Neutrophil (primary cell): Measurements from ENCODE around the gene RNASE12.
"Not testable (repeated sequence)": the region's sequence is repeated elsewhere in the genome, so short reads cannot be mapped to it uniquely, and the experiment has no call there.

Experiments used
- H3K27ac ChIP-seq: fragments of 200-600 bp; sonication (generic); 2 replicates; pipeline ENCODE4 v1.5.1; 2016; ENCODE audit warnings: mild to moderate bottlenecking, moderate library complexity
- H3K27me3 ChIP-seq: fragments of 200-600 bp; sonication (generic); 2 replicates; pipeline ENCODE4 v1.6.0; 2016; ENCODE audit warnings: mild to moderate bottlenecking
- H3K36me3 ChIP-seq: fragments of 200-600 bp; sonication (generic); 2 replicates; pipeline ENCODE4 v1.5.1; 2017
- H3K4me1 ChIP-seq, 2 experiments: fragments of 200-600 bp in 1 of 2; sonication (generic) in 1 of 2; 1 replicate in 1 of 2; 2 replicates in 1 of 2; pipeline versions ENCODE4 v1.5.1 to v1.6.1; 2013 to 2016; ENCODE audit warnings: low read depth in 1 of 2, low read length in 1 of 2, mild to moderate bottlenecking in 1 of 2, moderate library complexity in 1 of 2; ENCODE audit not compliant: control insufficient read depth in 1 of 2, insufficient read depth in 1 of 2
- H3K4me3 ChIP-seq, 2 experiments: fragments of 200-600 bp in 1 of 2; sonication (generic) in 1 of 2; 1 replicate in 1 of 2; 2 replicates in 1 of 2; pipeline ENCODE4 v1.5.1; 2013 to 2016; ENCODE audit warnings: low read depth in 1 of 2, low read length in 1 of 2, mild to moderate bottlenecking in 1 of 2, moderate library complexity in 1 of 2
- H3K9me3 ChIP-seq: fragments of 200-600 bp; sonication (generic); 2 replicates; pipeline ENCODE4 v1.5.1; 2016
- TF ChIP-seq, protein P1 (sequence below): fragments of 200-600 bp; sonication (generic); IDR thresholded peaks from 2 replicates; pipeline ENCODE4 v1.5.1; 2016; ENCODE audit warnings: antibody characterized with exemption

Gene RNASE12

DNA sequence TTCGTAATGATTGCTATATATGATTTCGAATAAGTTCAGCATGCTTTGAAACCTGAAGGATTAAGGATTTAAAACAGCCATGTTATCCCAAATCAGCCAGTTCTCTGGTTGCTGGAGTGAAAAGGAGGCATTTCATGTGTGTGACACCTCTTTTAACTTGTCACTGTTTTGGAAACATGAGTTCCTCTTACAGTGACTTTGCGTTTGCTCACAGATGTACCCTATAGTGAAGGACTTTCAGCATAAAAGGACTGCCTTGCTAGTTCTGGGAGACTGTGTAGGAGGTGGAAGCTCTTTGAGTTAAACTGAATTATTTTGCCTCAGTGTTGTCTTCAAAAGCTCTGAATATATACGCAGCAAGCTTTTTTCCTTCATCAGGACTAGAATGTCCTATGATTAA lies 10.9 kb downstream of the RNASE12 start:
- Histone ChIP-seq H3K36me3 (no peaks in the 10 kb centered on the region), H3K9me3 (no peaks in the 10 kb centered on the region), H3K4me1 (peaks cover 6 to 21% of the 10 kb centered on the region in 2 experiments), H3K4me3 (no peak overlapping the region), H3K27ac (no peak overlapping the region), H3K27me3 (no peaks in the 10 kb centered on the region)
- TF ChIP-seq, protein P1, sequence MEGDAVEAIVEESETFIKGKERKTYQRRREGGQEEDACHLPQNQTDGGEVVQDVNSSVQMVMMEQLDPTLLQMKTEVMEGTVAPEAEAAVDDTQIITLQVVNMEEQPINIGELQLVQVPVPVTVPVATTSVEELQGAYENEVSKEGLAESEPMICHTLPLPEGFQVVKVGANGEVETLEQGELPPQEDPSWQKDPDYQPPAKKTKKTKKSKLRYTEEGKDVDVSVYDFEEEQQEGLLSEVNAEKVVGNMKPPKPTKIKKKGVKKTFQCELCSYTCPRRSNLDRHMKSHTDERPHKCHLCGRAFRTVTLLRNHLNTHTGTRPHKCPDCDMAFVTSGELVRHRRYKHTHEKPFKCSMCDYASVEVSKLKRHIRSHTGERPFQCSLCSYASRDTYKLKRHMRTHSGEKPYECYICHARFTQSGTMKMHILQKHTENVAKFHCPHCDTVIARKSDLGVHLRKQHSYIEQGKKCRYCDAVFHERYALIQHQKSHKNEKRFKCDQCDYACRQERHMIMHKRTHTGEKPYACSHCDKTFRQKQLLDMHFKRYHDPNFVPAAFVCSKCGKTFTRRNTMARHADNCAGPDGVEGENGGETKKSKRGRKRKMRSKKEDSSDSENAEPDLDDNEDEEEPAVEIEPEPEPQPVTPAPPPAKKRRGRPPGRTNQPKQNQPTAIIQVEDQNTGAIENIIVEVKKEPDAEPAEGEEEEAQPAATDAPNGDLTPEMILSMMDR, result no peak

DNA sequence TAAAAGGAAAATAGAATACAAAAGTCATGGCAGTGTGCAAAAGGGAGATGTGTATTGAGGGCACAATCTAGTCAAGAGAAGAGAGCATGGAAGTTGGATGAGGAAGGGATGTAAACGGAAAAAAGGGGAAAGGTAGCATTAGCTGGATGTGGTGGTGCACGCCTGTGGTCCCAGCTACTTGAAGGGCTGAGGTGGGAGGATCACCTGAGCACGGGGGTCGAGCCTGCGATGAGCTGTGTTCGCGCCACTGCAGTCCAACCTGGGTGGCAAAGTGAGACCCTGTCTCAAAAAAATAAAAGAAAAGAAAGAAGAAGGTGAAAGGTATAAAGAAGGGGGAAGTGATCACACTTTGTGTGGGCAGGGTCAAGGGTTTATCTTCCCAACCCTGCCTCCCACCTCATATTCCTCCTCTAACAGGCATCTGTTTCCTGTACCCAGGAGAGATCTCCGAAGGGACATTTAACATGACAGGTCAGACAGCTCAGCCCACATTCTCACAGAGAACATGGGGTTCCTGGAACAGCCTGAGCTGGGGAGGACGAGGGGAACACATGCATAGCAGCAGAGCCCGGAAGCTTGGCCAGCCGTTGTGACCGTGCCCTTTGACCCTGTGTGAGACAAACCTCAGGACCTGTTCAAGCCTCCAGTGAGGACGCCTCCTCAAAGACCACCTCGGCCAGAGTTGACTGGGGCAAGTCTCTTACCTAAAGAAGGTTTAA lies 12.2 kb downstream of the RNASE12 start:
- H3K4me3 ChIP-seq, result no peak overlapping the region
- H3K9me3 ChIP-seq, result no peaks in the 10 kb centered on the region
- no peak overlapping the region for H3K27ac ChIP-seq
- peaks cover 3 to 9% of the 10 kb centered on the region in 2 experiments for H3K4me1 ChIP-seq
- no peaks in the 10 kb centered on the region for H3K27me3 ChIP-seq
- TF ChIP-seq, protein P1, result no peak
- H3K36me3 ChIP-seq, result no peaks in the 10 kb centered on the region

DNA sequence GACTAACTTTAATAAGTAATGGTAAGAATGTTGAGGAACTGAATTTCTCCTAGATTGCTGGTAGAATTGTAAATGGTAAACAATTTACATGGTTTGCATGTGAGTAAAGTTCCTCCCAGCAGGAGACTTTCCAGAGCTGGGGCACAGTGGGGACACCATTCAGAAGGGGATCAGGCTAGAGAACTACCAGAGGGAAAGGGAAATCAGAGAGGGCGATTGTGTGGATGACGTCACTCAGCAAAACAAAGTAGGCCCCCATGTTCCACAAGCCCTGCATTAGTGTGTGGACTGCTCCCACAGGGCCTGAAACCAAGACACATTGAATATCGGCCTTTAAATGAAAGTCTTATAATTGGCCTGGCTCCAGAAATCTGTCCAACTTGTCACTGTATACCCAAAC lies 12.9 kb downstream of the RNASE12 start:
- TF ChIP-seq, protein P1, result no peak
- H3K4me3 ChIP-seq, result no peak overlapping the region

DNA sequence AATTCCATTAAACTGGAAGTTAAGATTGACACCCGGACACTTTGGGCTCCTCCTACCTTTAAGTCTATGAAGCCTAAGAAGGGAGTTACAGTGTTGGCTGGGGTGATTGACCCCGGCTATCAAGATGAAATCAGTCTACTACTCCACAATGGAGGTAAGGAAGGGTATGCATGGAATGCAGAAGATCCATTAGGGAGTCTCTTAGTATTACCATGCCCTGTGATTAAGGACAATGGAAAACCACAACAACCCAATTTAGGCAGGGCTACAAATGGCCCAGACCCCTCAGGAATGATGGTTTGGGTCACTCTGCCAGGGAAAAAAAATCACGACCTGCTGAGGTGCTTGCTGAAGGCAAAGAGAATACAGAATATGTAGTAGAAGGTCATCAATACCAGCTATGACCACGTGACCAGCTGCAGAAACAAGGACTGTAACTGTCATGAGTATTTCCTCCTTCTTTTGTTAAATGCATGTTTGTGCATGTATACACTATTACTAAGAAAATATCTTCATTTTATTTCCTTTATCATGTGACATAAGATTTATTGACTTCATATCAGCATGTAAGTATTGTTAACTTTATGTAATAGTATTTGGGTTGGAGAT lies 18.7 kb downstream of the RNASE12 start:
- not testable (repeated sequence) for H3K27me3 ChIP-seq, H3K4me3 ChIP-seq, H3K9me3 ChIP-seq, H3K27ac ChIP-seq, H3K4me1 ChIP-seq, H3K36me3 ChIP-seq

More for the DNA sequence above, 12.9 kb downstream of the RNASE12 start:
- Histone ChIP-seq H3K36me3 (no peaks in the 10 kb centered on the region), H3K4me1 (peaks cover 0 to 2% of the 10 kb centered on the region in 2 experiments), H3K27ac (no peak overlapping the region), H3K27me3 (no peaks in the 10 kb centered on the region), H3K9me3 (no peaks in the 10 kb centered on the region)

DNA sequence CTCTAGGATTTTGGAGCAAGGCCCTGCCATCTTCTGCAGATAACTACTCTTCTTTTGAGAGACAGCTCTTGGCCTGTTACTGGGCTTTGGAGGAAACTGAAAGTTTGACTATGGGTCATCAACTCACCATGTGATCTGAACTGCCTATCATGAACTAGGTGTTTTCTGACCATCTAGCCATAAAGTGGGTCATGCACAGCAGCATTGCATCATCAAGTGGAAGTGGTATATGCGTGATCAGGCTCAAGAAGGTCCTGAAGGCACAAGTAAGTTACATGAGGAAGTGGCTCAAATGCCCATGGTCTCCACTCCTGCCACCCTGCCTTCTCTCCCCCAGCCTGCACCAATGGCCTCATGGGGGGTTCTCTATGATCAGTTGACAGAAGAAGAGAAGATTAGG lies 20.5 kb downstream of the RNASE12 start:
- H3K9me3 ChIP-seq, H3K27ac ChIP-seq, H3K4me3 ChIP-seq, H3K36me3 ChIP-seq, H3K27me3 ChIP-seq, H3K4me1 ChIP-seq: not testable (repeated sequence)

DNA sequence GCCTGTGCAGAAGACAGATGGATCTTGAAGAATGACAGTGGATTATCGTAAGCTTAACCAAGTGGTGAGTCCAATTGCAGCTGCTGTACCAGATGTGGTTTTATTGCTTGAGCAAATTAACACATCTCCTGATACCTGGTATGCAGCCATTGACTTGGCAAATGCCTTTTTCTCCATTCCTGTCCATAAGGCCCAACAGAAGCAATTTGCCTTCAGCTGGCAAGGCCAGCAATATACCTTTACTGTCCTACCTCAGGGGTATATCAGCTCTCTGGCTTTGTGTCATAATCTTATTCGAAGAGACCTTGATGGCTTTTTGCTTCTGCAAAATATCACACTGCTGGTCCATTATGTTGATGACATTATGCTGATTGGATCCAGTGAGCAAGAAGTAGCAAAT lies 21.3 kb downstream of the RNASE12 start:
- H3K9me3 ChIP-seq, result not testable (repeated sequence)

DNA sequence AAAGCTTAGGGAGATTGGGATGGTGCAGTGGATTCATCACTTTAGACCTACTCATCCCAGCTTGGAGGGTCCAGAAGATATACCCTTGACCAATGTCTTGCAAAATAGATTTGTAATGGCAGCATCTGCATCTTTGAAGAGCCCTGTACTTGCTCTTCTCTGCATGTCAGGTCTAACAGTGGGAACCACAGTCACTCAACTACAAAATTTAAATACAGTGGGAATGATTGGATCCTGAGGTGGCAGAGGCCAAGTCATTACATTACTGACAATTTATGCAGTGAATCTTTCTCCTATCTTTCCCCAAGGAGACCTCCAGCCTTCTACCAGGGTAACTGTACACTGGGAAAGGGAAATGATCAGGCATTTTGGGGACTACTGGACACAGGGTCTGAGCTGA lies 22.1 kb downstream of the RNASE12 start:
- Histone ChIP-seq H3K9me3 (no peaks in the 10 kb centered on the region), H3K27me3 (no peaks in the 10 kb centered on the region), H3K36me3 (no peaks in the 10 kb centered on the region), H3K4me3 (no peak overlapping the region), H3K27ac (no peak overlapping the region), H3K4me1 (no peaks in the 10 kb centered on the region)
- TF ChIP-seq, protein P1, result no peak

More for the DNA sequence above, 21.3 kb downstream of the RNASE12 start:
- H3K27ac ChIP-seq, H3K4me3 ChIP-seq, H3K36me3 ChIP-seq, H3K4me1 ChIP-seq, H3K27me3 ChIP-seq: not testable (repeated sequence)
